CD14-positive monocyte (primary cell): ENCODE data around the gene POFUT2. TPM values are rescaled to one million over a fixed set of nuclear protein-coding genes. Genes with fewer than 3 reads are reported as not detected.

Experiments used
- DNase-seq, 3 donors: peaks; one replicate each; pipeline ENCODE4 v3.0.0-alpha.2; 2011 to 2022
- H2AFZ ChIP-seq: 2 replicates; pipeline ENCODE4 v1.6.0; 2012; ENCODE audit warnings: mild to moderate bottlenecking, low read depth, low read length, inconsistent platforms; ENCODE audit not compliant: insufficient read depth, poor library complexity, severe bottlenecking
- H3K27ac ChIP-seq, 2 donors: 1 replicate in 1 of 2; 2 replicates in 1 of 2; pipeline ENCODE4 v1.5.1; 2012 to 2013; ENCODE audit warnings: low read length in 2 of 2, control low read depth in 1 of 2, inconsistent platforms in 1 of 2, low read depth in 1 of 2, mild to moderate bottlenecking in 1 of 2
- H3K27me3 ChIP-seq, 2 donors: one replicate each; pipeline versions ENCODE4 v1.6.0 to v1.6.1; 2011 to 2013; ENCODE audit warnings: low read length in 2 of 2; ENCODE audit not compliant: control insufficient read depth in 2 of 2, insufficient read depth in 2 of 2
- H3K36me3 ChIP-seq, 2 donors: replicated peaks in 1 of 2; 1 replicate in 1 of 2; 2 replicates in 1 of 2; pipeline versions ENCODE4 v1.5.1 to v1.6.1; 2012 to 2013; ENCODE audit warnings: low read length in 2 of 2, control low read depth in 1 of 2, inconsistent platforms in 1 of 2, mild to moderate bottlenecking in 1 of 2; ENCODE audit not compliant: insufficient read depth in 2 of 2, control insufficient read depth in 1 of 2
- H3K4me1 ChIP-seq, 2 donors: 1 replicate in 1 of 2; 2 replicates in 1 of 2; pipeline versions ENCODE4 v1.5.1 to v1.6.1; 2012 to 2013; ENCODE audit warnings: low read length in 2 of 2, control low read depth in 1 of 2, inconsistent platforms in 1 of 2, mild to moderate bottlenecking in 1 of 2, moderate library complexity in 1 of 2; ENCODE audit not compliant: insufficient read depth in 2 of 2, control insufficient read depth in 1 of 2
- H3K4me2 ChIP-seq: replicated peaks from 2 replicates; pipeline ENCODE3; 2012; ENCODE audit warnings: low read length, moderate library complexity, mild to moderate bottlenecking; ENCODE audit not compliant: poor library complexity, severe bottlenecking; ENCODE audit errors: extremely low read depth
- H3K4me3 ChIP-seq, 3 experiments: fragments of 200-600 bp in 1 of 3; sonication (generic) in 1 of 3; replicated peaks in 1 of 3; 1 replicate in 2 of 3; 2 replicates in 1 of 3; pipeline ENCODE4 v1.5.1; 2011 to 2013; ENCODE audit warnings: low read length in 3 of 3, mild to moderate bottlenecking in 3 of 3, control low read depth in 2 of 3, low read depth in 2 of 3, inconsistent platforms in 1 of 3, moderate library complexity in 1 of 3
- H3K79me2 ChIP-seq: 2 replicates; pipeline ENCODE4 v1.6.0; 2012; ENCODE audit warnings: mild to moderate bottlenecking, control low read depth, inconsistent platforms, low read length, moderate library complexity; ENCODE audit not compliant: insufficient read depth
- H3K9ac ChIP-seq: 2 replicates; pipeline ENCODE4 v1.6.0; 2017; ENCODE audit warnings: low read length, mild to moderate bottlenecking; ENCODE audit not compliant: insufficient read depth, poor library complexity, severe bottlenecking
- H3K9me3 ChIP-seq, 2 donors: replicated peaks in 1 of 2; 1 replicate in 1 of 2; 2 replicates in 1 of 2; pipeline versions ENCODE4 v1.5.1 to v1.6.1; 2012 to 2013; ENCODE audit warnings: low read length in 2 of 2, control low read depth in 1 of 2; ENCODE audit not compliant: control insufficient read depth in 1 of 2, insufficient read depth in 1 of 2
- H4K20me1 ChIP-seq: 2 replicates; pipeline ENCODE4 v1.6.0; 2012; ENCODE audit warnings: mild to moderate bottlenecking, low read length, control low read depth, moderate library complexity; ENCODE audit not compliant: insufficient read depth
- H3K27ac Mint-ChIP-seq, 7 donors: one replicate each; pipeline ENCODE4 v1.8.0; 2020; ENCODE audit warnings: mild to moderate bottlenecking in 7 of 7, mixed read lengths in 7 of 7, moderate library complexity in 6 of 7, inconsistent platforms in 2 of 7
- H3K27me3 Mint-ChIP-seq, 3 donors: one replicate each; pipeline ENCODE4 v1.8.0; 2021 to 2022; ENCODE audit warnings: low read depth in 3 of 3, mild to moderate bottlenecking in 3 of 3, mixed read lengths in 3 of 3, moderate library complexity in 3 of 3, inconsistent platforms in 1 of 3
- H3K36me3 Mint-ChIP-seq, 2 donors: one replicate each; pipeline ENCODE4 v1.8.0; 2020; ENCODE audit warnings: mixed read lengths in 2 of 2, inconsistent platforms in 1 of 2, mild to moderate bottlenecking in 1 of 2
- H3K4me1 Mint-ChIP-seq: one replicate; pipeline ENCODE4 v1.8.0; 2020; ENCODE audit warnings: mild to moderate bottlenecking, mixed read lengths
- H3K4me3 Mint-ChIP-seq, 2 donors: one replicate each; pipeline ENCODE4 v1.8.0; 2020; ENCODE audit warnings: mild to moderate bottlenecking in 2 of 2, mixed read lengths in 2 of 2, moderate library complexity in 1 of 2
- H3K9me3 Mint-ChIP-seq, 7 donors: one replicate each; pipeline ENCODE4 v1.8.0; 2020 to 2022; ENCODE audit warnings: mixed read lengths in 7 of 7, mild to moderate bottlenecking in 6 of 7, moderate library complexity in 6 of 7, inconsistent platforms in 2 of 7
- CTCF ChIP-seq: fragments of 200-600 bp; IDR thresholded peaks from one replicate; pipeline ENCODE4 v1.8.0; 2022; ENCODE audit warnings: antibody characterized with exemption, mild to moderate bottlenecking
- WGBS: methylation state at CpG from one replicate; pipeline ENCODE4 v1.1.5; 2013; ENCODE audit warnings: missing lambda C conversion rate; ENCODE audit not compliant: insufficient coverage; 5-methylcytosine and 5-hydroxymethylcytosine counted together
- intact Hi-C, 2 donors: fragments of 100-400 bp; cut with micrococcal nuclease; formaldehyde crosslinking; loops; one replicate each; pipeline versions ENCODE4 v1.15.0 to v1.15.1; 2023
- polyA plus RNA-seq, 3 donors: library from polyadenylated mRNA; depleted of rRNA in 1 of 3; unstranded in 2 of 3; stranded (reverse) in 1 of 3; fragments of 300-500 nt in 2 of 3; fragments of >200 nt in 1 of 3; fragmentation: Illumina TruSeq in 2 of 3; gene quantifications; 1 replicate in 2 of 3; 2 replicates in 1 of 3; pipeline ENCODE4 v1.2.3, GENCODE V29; 2012 to 2021

POFUT2 gene
- polyA plus RNA-seq, 3 donors, result 1.8 to 21.3 (median 2.8) TPM

DNA sequence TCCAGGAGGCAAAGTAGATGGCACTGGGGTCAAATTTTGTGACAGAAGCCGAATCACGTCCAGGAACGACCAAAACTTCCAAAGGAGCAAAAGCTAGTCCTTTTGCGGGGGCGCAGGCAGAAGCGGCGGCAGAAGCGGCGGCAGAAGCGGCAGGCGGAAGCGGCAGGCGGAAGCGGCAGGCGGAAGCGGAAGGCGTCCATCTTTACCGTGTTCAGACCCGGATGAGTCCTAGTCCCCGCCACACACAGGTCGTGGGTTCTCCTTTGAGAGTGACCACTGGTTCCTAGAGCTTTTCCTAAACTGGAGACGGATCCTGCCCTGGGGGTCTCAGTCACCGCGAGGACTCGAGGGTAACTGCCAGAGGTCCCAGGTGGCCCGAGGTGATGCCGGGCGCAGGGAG lies 53.6 kb downstream of the POFUT2 start:
- Histone ChIP-seq H3K9me3 (no peaks in the 10 kb centered on the region), H3K4me2 (no peak overlapping the region), H3K27ac (no peak overlapping the region), H3K4me3 (no peak overlapping the region), H3K27me3 (no peaks in the 10 kb centered on the region), H3K9ac (no peak overlapping the region), H3K4me1 (no peaks in the 10 kb centered on the region), H4K20me1 (no peaks in the 10 kb centered on the region), H3K79me2 (no peaks in the 10 kb centered on the region), H2AFZ (no peak overlapping the region), H3K36me3 (no peaks in the 10 kb centered on the region)
- H3K9me3 Mint-ChIP-seq, result peaks cover 0 to 2% (median 0%) of the 10 kb centered on the region in 7 donors
- peaks cover 5% of the 10 kb centered on the region for H3K4me1 Mint-ChIP-seq
- 86% methylated on average over 27 of the region's 28 CpGs for WGBS
- no peak for DNase-seq
- no peaks in the 10 kb centered on the region for H3K36me3 Mint-ChIP-seq
- intact Hi-C loops, result no loop called here
- TF ChIP-seq CTCF, result no peak
- no peak overlapping the region for H3K27ac Mint-ChIP-seq
- peak overlapping the region in 1 of 2 donors; percentile 42 for H3K4me3 Mint-ChIP-seq
- H3K27me3 Mint-ChIP-seq, result peaks cover 0 to 8% (median 2%) of the 10 kb centered on the region in 3 donors

DNA sequence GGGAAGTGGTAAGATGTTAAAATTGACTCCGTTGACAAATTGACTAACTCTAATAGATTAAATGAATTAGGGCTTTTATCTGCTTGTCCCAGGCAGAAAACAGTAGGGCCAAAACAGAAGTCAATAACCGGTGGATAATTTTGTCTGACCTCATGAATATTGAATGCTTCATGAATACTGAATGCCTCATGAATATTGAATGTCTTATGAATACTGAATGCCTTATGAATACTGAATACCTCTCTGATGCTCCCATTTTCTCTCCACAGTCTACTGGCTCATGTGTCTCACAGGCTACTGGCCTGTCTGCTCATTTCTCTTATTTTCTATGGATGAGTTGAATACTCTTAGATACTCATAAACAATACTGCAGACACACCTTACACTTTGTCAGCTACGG lies 56.0 kb downstream of the POFUT2 start:
- 80% methylated on average over 1 of the region's 3 CpGs for WGBS
- Histone ChIP-seq H3K36me3 (no peaks in the 10 kb centered on the region), H3K27me3 (no peaks in the 10 kb centered on the region), H3K9me3 (no peaks in the 10 kb centered on the region), H3K79me2 (no peaks in the 10 kb centered on the region), H3K27ac (no peak overlapping the region), H3K4me1 (no peaks in the 10 kb centered on the region), H3K9ac (no peak overlapping the region), H4K20me1 (no peaks in the 10 kb centered on the region), H3K4me2 (no peak overlapping the region), H3K4me3 (no peak overlapping the region), H2AFZ (no peak overlapping the region)
- intact Hi-C loops, result no loop called here
- Mint-ChIP-seq H3K4me3 (no peak overlapping the region), H3K27ac (no peak overlapping the region), H3K4me1 (peaks cover 5% of the 10 kb centered on the region), H3K36me3 (no peaks in the 10 kb centered on the region), H3K9me3 (peaks cover 0 to 2% (median 0%) of the 10 kb centered on the region in 7 donors), H3K27me3 (peaks cover 3 to 9% (median 5%) of the 10 kb centered on the region in 3 donors)
- no peak for TF ChIP-seq CTCF
- no peak for DNase-seq
